Stomach (tissue), 4 donors: Measurements from ENCODE around the gene LCE1D.

Experiments used
- POLR2A ChIP-seq, 4 donors: fragments of 450-650 bp; IDR thresholded peaks; one replicate each; pipeline ENCODE4 v1.6.1; 2016; ENCODE audit warnings: antibody characterized with exemption in 4 of 4, control low read depth in 2 of 4, mild to moderate bottlenecking in 1 of 4, moderate library complexity in 1 of 4
- TF ChIP-seq, protein P1 (sequence below), 7 experiments: fragments of 450-650 bp in 4 of 7; fragments of 200-600 bp in 3 of 7; sonication (generic) in 3 of 7; IDR thresholded peaks; one replicate each; pipeline ENCODE4 v1.5.1; 2016 to 2019; ENCODE audit warnings: antibody characterized with exemption in 7 of 7, control low read depth in 2 of 7, mild to moderate bottlenecking in 1 of 7

DNA sequence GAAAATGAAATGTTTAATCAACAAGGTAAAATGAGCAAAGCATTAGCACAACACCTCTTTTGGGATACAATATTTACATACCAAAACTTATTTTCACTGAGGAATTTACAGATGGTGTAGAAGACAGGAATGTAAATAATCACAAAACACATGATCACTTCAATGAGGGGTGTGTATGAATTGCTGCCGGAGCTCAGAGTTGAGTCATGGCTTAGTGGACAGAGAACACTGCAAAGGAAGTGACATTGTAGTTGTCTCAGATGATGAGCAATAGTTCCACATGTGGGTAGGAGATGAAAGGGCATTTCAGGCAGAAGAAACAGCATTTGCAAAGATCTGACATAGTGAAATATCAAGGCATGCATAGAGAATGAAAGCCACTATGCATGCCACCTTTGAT is 44.3 kb upstream of the LCE1D start:
- TF ChIP-seq POLR2A (IDR thresholded peaks at IDR 0.05): no peak
- TF ChIP-seq, protein P1, sequence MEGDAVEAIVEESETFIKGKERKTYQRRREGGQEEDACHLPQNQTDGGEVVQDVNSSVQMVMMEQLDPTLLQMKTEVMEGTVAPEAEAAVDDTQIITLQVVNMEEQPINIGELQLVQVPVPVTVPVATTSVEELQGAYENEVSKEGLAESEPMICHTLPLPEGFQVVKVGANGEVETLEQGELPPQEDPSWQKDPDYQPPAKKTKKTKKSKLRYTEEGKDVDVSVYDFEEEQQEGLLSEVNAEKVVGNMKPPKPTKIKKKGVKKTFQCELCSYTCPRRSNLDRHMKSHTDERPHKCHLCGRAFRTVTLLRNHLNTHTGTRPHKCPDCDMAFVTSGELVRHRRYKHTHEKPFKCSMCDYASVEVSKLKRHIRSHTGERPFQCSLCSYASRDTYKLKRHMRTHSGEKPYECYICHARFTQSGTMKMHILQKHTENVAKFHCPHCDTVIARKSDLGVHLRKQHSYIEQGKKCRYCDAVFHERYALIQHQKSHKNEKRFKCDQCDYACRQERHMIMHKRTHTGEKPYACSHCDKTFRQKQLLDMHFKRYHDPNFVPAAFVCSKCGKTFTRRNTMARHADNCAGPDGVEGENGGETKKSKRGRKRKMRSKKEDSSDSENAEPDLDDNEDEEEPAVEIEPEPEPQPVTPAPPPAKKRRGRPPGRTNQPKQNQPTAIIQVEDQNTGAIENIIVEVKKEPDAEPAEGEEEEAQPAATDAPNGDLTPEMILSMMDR (IDR thresholded peaks at IDR 0.05): no peak
